Calu3 (cell line): ENCODE measurements around the gene EHF. TPM values are rescaled to one million over a fixed set of nuclear protein-coding genes. Genes with fewer than 3 reads are reported as not detected.

Experiments
- BruUV-seq: library from RNA; stranded (reverse); fragments of 400-500 nt; replicated peaks from 2 replicates; lab custom pipeline; 2021; lab: Mats Ljungman, UMichigan
- CTCF ChIA-PET: fragments of 300-600 bp; sonication (Branson Sonifier 250); formaldehyde crosslinking; loops from one replicate; lab custom pipeline; 2022; ENCODE audit warnings: antibody characterized with exemption; lab: Charles Lee
- DNase-seq: peaks from one replicate; pipeline ENCODE4 v3.0.0; 2022
- H3K27ac Mint-ChIP-seq: one replicate; pipeline ENCODE4 v1.8.0; 2022; ENCODE audit warnings: mixed read lengths; ENCODE audit not compliant: unreplicated experiment
- H3K27me3 Mint-ChIP-seq: one replicate; pipeline ENCODE4 v1.8.0; 2022; ENCODE audit warnings: mixed read lengths; ENCODE audit not compliant: unreplicated experiment
- H3K36me3 Mint-ChIP-seq: one replicate; pipeline ENCODE4 v1.8.0; 2022; ENCODE audit warnings: mild to moderate bottlenecking, moderate library complexity, mixed read lengths; ENCODE audit not compliant: insufficient read depth, unreplicated experiment
- H3K4me1 Mint-ChIP-seq: one replicate; pipeline ENCODE4 v1.8.0; 2022; ENCODE audit warnings: mild to moderate bottlenecking, low read depth, mixed read lengths; ENCODE audit not compliant: unreplicated experiment
- H3K4me3 Mint-ChIP-seq: one replicate; pipeline ENCODE4 v1.8.0; 2022; ENCODE audit warnings: mild to moderate bottlenecking, low read depth, moderate library complexity, mixed read lengths; ENCODE audit not compliant: unreplicated experiment
- H3K9me3 Mint-ChIP-seq: one replicate; pipeline ENCODE4 v1.8.0; 2022; ENCODE audit warnings: low read depth, mixed read lengths; ENCODE audit not compliant: unreplicated experiment
- CTCF ChIP-seq: fragments of 200-600 bp; IDR thresholded peaks from one replicate; pipeline ENCODE4 v1.8.0; 2022; ENCODE audit warnings: antibody characterized with exemption; ENCODE audit not compliant: unreplicated experiment
- intact Hi-C: fragments of 100-400 bp; cut with micrococcal nuclease; formaldehyde crosslinking; loops from one replicate; pipeline ENCODE4 v1.10.0; 2022; ENCODE audit not compliant: unreplicated experiment
- total RNA-seq: library from RNA; stranded (reverse); gene quantifications from 2 replicates; pipeline ENCODE4 v1.2.3, GENCODE V29; 2022

Gene EHF
- total RNA-seq, 1 experiment from 2014 or later = 286 TPM

GRCh38 chr11:34630544-34630943 is 9.7 kb downstream of the EHF start:
- no TSS peak for BruUV-seq
- peaks cover 85% of the 10 kb centered on the region for H3K36me3 Mint-ChIP-seq
- DNase-seq = no peak
- TF ChIP-seq CTCF = no peak
- no peaks in the 10 kb centered on the region for H3K9me3 Mint-ChIP-seq
- peaks cover 90% of the 10 kb centered on the region for H3K4me1 Mint-ChIP-seq
- no peaks in the 10 kb centered on the region for H3K27me3 Mint-ChIP-seq
- intact Hi-C loops = no loop called here
- H3K27ac Mint-ChIP-seq = peak overlapping the region; percentile 98
- peak overlapping the region; percentile 75 for H3K4me3 Mint-ChIP-seq
- CTCF ChIA-PET = interaction anchor here (0.9 to 1.5 kb wide), 3 partner anchors 10 to 44 kb away, joined by 3 to 5 read pairs (median 3); no protein-coding TSS in a partner anchor

GRCh38 chr11:34631297-34631696 is 10.4 kb downstream of the EHF start:
- peak overlapping the region; percentile 75 for H3K4me3 Mint-ChIP-seq
- H3K36me3 Mint-ChIP-seq = peaks cover 85% of the 10 kb centered on the region
- no peaks in the 10 kb centered on the region for H3K27me3 Mint-ChIP-seq
- H3K27ac Mint-ChIP-seq = peak overlapping the region; percentile 98
- intact Hi-C loops = no loop called here
- CTCF ChIA-PET = interaction anchor here (0.6 to 2.1 kb wide), 3 partner anchors 9 to 29 kb away, joined by 3 to 5 read pairs (median 5); no protein-coding TSS in a partner anchor
- H3K4me1 Mint-ChIP-seq = peaks cover 89% of the 10 kb centered on the region
- H3K9me3 Mint-ChIP-seq = no peaks in the 10 kb centered on the region
- no peak for DNase-seq
- BruUV-seq = no TSS peak
- no peak for TF ChIP-seq CTCF

GRCh38 chr11:34631737-34632104 is 10.8 kb downstream of the EHF start:
- intact Hi-C loops = loop anchor here (1.0 kb wide), 1 partner anchor 10 kb away; the partner anchor contains the start of gene EHF
- peak overlapping the region; percentile 75 for H3K4me3 Mint-ChIP-seq
- H3K36me3 Mint-ChIP-seq = peaks cover 85% of the 10 kb centered on the region
- CTCF ChIA-PET = interaction anchor here (1.2 to 2.1 kb wide), 3 partner anchors 9 to 12 kb away, joined by 5 read pairs; partner anchors contain the start of gene EHF
- peak overlapping the region; percentile 98 for H3K27ac Mint-ChIP-seq
- TF ChIP-seq CTCF = no peak
- no peaks in the 10 kb centered on the region for H3K9me3 Mint-ChIP-seq
- H3K27me3 Mint-ChIP-seq = no peaks in the 10 kb centered on the region
- BruUV-seq = no TSS peak
- peak; percentile 55 for DNase-seq
- peaks cover 85% of the 10 kb centered on the region for H3K4me1 Mint-ChIP-seq

- peaks cover 85% of the 10 kb centered on the region for H3K36me3 Mint-ChIP-seq
Observed at GRCh38 chr11:34632105-34632791, 11.4 kb downstream of the EHF start.

More at GRCh38 chr11:34632105-34632791, 11.4 kb downstream of the EHF start:
- Mint-ChIP-seq H3K4me1 (peaks cover 85% of the 10 kb centered on the region), H3K4me3 (peak overlapping the region; percentile 75), H3K27ac (peak overlapping the region; percentile 98), H3K27me3 (no peaks in the 10 kb centered on the region), H3K9me3 (no peaks in the 10 kb centered on the region)
- peak; percentile 52 for DNase-seq
- BruUV-seq = no TSS peak
- TF ChIP-seq CTCF = no peak
- CTCF ChIA-PET = interaction anchor here (0.7 to 2.1 kb wide), 6 partner anchors 8 to 158 kb away, joined by 3 to 5 read pairs (median 5); partner anchors contain the start of gene EHF
- intact Hi-C loops = loop anchor here (1.0 kb wide), 1 partner anchor 11 kb away; the partner anchor contains the start of gene EHF
